Parathyroid adenoma (tissue), 2 donors: ENCODE measurements around the gene BMPER.

Experiments used
- H2AFZ ChIP-seq: fragments of 300-600 bp; sonication (generic); one replicate; pipeline ENCODE4 v1.7.0; 2017; ENCODE audit warnings: antibody characterized with exemption, mild to moderate bottlenecking
- H3K27ac ChIP-seq: fragments of 300-600 bp; sonication (generic); one replicate; pipeline ENCODE4 v1.7.0; 2017
- H3K27me3 ChIP-seq: fragments of 300-600 bp; sonication (generic); one replicate; pipeline ENCODE4 v1.7.0; 2017; ENCODE audit warnings: low read length; ENCODE audit not compliant: control insufficient read depth, insufficient read depth
- H3K36me3 ChIP-seq: fragments of 300-600 bp; sonication (generic); one replicate; pipeline ENCODE4 v1.7.0; 2017; ENCODE audit warnings: low read length; ENCODE audit not compliant: control insufficient read depth, insufficient read depth
- H3K4me1 ChIP-seq: fragments of 300-600 bp; sonication (generic); one replicate; pipeline ENCODE4 v1.7.0; 2017; ENCODE audit warnings: control low read depth
- H3K4me2 ChIP-seq: fragments of 300-600 bp; sonication (generic); one replicate; pipeline ENCODE4 v1.7.0; 2017; ENCODE audit warnings: low read length
- H3K4me3 ChIP-seq: fragments of 300-600 bp; sonication (generic); one replicate; pipeline ENCODE4 v1.7.0; 2017; ENCODE audit warnings: low read depth, low read length
- H3K79me2 ChIP-seq: fragments of 300-600 bp; sonication (generic); one replicate; pipeline ENCODE4 v1.7.0; 2017; ENCODE audit warnings: control low read depth
- H3K9ac ChIP-seq: fragments of 300-600 bp; sonication (generic); one replicate; pipeline ENCODE4 v1.7.0; 2017; ENCODE audit warnings: mild to moderate bottlenecking
- H3K9me3 ChIP-seq: fragments of 300-600 bp; sonication (generic); one replicate; pipeline ENCODE4 v1.7.0; 2017; ENCODE audit warnings: low read length; ENCODE audit not compliant: control insufficient read depth
- CTCF ChIP-seq: fragments of 300-600 bp; sonication (generic); IDR thresholded peaks from one replicate; pipeline ENCODE4 v1.7.0; 2017; ENCODE audit warnings: antibody characterized with exemption, mild to moderate bottlenecking
- donor health status: primary hyperparathyroidism.

BMPER gene

DNA sequence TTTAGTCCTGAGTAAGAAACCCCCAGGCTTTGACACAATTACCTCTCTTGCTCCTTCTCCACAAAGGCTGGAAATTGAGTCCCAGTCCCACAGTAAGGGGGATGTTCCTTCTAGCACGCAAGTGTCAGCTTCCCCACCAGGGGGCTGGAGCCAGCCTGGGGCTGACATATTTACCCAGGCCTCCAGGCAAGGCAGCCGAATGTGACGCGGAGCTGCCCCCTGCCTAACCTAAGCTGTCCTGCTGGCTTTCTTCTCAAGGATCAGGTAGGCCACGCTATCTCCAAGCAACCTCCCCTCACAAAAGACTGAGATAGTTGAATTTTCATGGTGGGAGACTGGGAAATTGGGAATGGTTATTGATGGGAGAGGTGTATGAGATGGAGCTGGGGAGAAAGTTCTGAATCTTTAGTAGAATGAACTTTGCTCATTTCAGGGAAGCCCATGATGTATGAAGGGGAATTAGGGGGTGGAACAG lies 19.2 kb upstream of the BMPER start:
- no peaks in the 10 kb centered on the region for H3K79me2 ChIP-seq
- no peaks in the 10 kb centered on the region for H3K27me3 ChIP-seq
- peaks cover 8% of the 10 kb centered on the region for H3K4me1 ChIP-seq
- H3K4me2 ChIP-seq, result no peak overlapping the region
- no peaks in the 10 kb centered on the region for H3K9me3 ChIP-seq
- H3K36me3 ChIP-seq, result no peaks in the 10 kb centered on the region
- no peak overlapping the region for H3K9ac ChIP-seq
- no peak overlapping the region for H3K4me3 ChIP-seq
- H2AFZ ChIP-seq, result no peak overlapping the region
- no peak for TF ChIP-seq CTCF
- no peak overlapping the region for H3K27ac ChIP-seq

DNA sequence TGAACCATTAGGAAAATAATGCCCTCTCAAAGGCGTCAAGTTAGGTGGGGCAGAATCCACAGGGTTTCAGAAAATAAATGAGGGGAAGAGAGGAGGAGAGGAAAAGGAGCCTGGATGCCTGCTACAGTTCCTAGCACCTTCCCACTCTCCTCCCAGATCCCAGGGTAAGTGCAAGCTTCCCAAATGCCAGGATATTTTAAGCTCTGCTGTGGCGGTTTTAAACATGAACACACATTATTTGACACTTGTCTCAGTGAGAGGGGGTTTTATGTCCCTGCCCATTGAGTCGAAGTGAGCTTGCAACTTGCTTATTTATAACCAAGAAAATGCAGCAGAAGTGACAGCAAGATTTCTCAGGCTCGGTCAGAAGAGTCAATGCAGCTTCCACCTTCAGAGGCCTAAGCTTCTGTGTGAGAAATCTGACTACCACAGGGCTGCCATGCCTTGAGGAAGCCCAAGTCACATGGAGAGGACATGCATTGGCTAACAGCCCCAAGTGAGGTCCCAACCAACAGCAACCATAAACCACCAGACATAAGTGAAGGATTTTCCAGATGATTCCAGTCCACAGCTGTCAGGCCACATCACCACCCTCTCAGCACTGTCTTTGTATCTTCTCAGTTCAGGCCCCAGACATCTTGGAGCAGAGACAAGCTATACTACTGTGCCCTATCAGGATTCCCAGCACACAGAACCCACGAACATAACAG lies 17.9 kb upstream of the BMPER start:
- TF ChIP-seq CTCF, result no peak
- no peak overlapping the region for H3K4me2 ChIP-seq
- no peak overlapping the region for H3K4me3 ChIP-seq
- no peaks in the 10 kb centered on the region for H3K36me3 ChIP-seq
- H3K27me3 ChIP-seq, result no peaks in the 10 kb centered on the region
- H3K9ac ChIP-seq, result no peak overlapping the region
- no peaks in the 10 kb centered on the region for H3K9me3 ChIP-seq
- no peaks in the 10 kb centered on the region for H3K79me2 ChIP-seq
- peaks cover 8% of the 10 kb centered on the region for H3K4me1 ChIP-seq
- H3K27ac ChIP-seq, result no peak overlapping the region
- no peak overlapping the region for H2AFZ ChIP-seq

DNA sequence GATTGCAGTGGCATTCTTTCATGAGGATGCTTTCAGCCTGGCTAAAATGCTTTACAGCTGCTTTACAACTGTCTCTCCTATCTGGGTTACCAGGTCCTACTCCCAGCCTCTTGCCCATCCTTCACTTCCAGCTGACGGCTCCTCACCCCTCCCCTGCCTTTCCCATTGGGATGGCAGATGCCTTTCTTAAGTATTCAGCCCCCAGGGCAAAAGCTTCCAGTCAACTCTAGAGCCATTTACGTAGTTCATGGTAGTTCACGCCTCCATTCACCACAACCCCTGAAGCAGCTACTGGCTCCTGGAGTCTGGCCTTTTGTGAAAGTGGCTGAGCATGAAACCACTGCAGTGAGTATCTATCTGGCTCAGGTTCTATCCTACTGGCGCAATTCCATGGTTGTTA lies 17.2 kb upstream of the BMPER start:
- no peak overlapping the region for H3K4me3 ChIP-seq
- peaks cover 8% of the 10 kb centered on the region for H3K4me1 ChIP-seq

GRCh38 chr7:33892945-33893344 lies 12.4 kb upstream of the BMPER start:
- no peak for TF ChIP-seq CTCF
- H3K79me2 ChIP-seq, result no peaks in the 10 kb centered on the region

More for the DNA sequence above, 17.2 kb upstream of the BMPER start:
- Histone ChIP-seq H2AFZ (no peak overlapping the region), H3K9ac (no peak overlapping the region), H3K4me2 (no peak overlapping the region), H3K36me3 (no peaks in the 10 kb centered on the region), H3K9me3 (no peaks in the 10 kb centered on the region), H3K79me2 (no peaks in the 10 kb centered on the region), H3K27me3 (no peaks in the 10 kb centered on the region), H3K27ac (no peak overlapping the region)
- TF ChIP-seq CTCF, result no peak

GRCh38 chr7:33893377-33893776 lies 12.0 kb upstream of the BMPER start:
- H3K4me1 ChIP-seq, result peaks cover 8% of the 10 kb centered on the region
- no peaks in the 10 kb centered on the region for H3K79me2 ChIP-seq
- H3K9me3 ChIP-seq, result no peaks in the 10 kb centered on the region
- no peaks in the 10 kb centered on the region for H3K36me3 ChIP-seq
- no peak overlapping the region for H3K27ac ChIP-seq
- H3K4me2 ChIP-seq, result no peak overlapping the region
- H2AFZ ChIP-seq, result no peak overlapping the region
- H3K4me3 ChIP-seq, result no peak overlapping the region
- no peak for TF ChIP-seq CTCF
- H3K27me3 ChIP-seq, result no peaks in the 10 kb centered on the region
- no peak overlapping the region for H3K9ac ChIP-seq

More at GRCh38 chr7:33892945-33893344, 12.4 kb upstream of the BMPER start:
- no peaks in the 10 kb centered on the region for H3K27me3 ChIP-seq
- H3K4me3 ChIP-seq, result no peak overlapping the region
- no peaks in the 10 kb centered on the region for H3K9me3 ChIP-seq
- H3K4me1 ChIP-seq, result peaks cover 8% of the 10 kb centered on the region
- H2AFZ ChIP-seq, result no peak overlapping the region
- no peak overlapping the region for H3K4me2 ChIP-seq
- H3K9ac ChIP-seq, result no peak overlapping the region
- H3K27ac ChIP-seq, result no peak overlapping the region
- no peaks in the 10 kb centered on the region for H3K36me3 ChIP-seq
